GM12892 (cell line): Measurements from ENCODE around the gene UBR2.
"Not testable (repeated sequence)": the region's sequence is repeated elsewhere in the genome, so short reads cannot be mapped to it uniquely, and the experiment has no call there.

Source experiments
- DNase-seq: peaks from one replicate; pipeline ENCODE4 v3.0.0; 2011; ENCODE audit not compliant: insufficient read length
- FAIRE-seq: peaks from 2 replicates; lab custom pipeline; 2011; peaks lifted over from hg19 to GRCh38; lab: Jason Lieb, UNC
- POLR2A ChIP-seq: IDR thresholded peaks from 2 replicates; pipeline ENCODE4 v1.6.1; 2011; ENCODE audit warnings: low read depth, low read length, control low read depth
- POLR2AphosphoS5 ChIP-seq: IDR thresholded peaks from 2 replicates; pipeline ENCODE4 v1.6.1; 2011; ENCODE audit warnings: low read depth, low read length, control low read depth
- TAF1 ChIP-seq: IDR thresholded peaks from 2 replicates; pipeline ENCODE4 v1.6.1; 2011; ENCODE audit warnings: low read depth, mild to moderate bottlenecking, control low read depth, low read length, borderline replicate concordance

UBR2 gene

DNA sequence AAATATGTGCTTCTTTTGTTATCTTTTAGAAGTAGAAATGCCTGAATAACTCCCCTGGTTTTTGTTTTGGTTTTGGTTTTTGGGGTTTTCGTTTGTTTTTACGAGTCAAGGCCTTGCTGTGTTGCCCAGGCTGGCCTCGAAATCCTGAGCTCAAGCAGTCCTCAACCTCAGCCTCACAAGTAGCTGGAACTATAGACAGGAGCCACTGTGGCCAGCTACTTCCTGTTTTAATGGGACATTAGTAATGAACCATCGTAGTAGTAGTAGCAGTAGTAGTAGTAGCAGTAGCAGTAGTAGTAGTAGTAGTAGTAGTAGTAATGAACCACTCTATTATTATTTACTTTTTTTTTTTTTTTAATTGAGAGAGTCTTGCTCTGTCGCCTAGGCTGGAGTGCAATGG, 66.0 kb downstream of the UBR2 start:
- TF ChIP-seq TAF1: no peak
- no peak for TF ChIP-seq POLR2AphosphoS5
- TF ChIP-seq POLR2A: no peak
- FAIRE-seq (no peak), DNase-seq (no peak)

DNA sequence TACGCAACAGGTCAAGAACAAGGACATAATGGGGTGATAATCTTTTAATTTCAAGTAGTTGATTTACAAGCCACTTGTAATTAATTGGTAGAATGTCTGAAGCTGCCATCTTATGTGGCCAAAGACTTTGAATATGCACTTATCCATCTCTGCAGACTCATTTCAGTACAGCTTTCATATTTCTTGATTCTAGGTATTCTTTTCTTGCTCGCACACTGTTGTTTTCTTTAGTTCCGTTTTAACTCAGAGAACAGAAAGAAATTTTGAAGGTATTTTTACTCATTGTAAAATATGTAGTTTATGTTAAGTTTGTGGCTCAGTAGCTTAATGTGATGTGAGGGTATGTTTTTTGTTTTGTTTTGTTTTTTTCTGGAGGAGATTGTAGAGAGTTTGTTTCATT, 73.9 kb downstream of the UBR2 start:
- DNase-seq: no peak
- FAIRE-seq: no peak
- TF ChIP-seq TAF1 (no peak), POLR2A (no peak), POLR2AphosphoS5 (no peak)

DNA sequence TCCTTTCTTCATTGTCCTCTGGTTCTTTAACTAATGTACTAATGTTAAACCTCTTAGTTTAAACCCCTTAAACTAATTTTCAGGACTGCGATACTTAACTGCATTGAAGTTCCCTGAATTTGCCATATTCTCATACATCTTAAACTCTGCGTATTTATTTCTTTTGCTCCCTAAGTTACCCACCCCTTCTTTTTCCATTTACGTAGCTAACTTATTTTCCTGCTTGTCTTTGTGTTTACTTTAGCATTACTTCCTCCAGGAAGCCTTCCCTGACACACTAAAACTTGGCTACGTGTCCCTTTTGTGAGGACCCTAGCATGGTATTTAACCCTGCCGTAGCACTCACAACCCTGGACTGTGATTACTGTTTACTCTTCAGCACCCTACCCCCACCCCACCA, 79.0 kb downstream of the UBR2 start:
- FAIRE-seq (no peak), DNase-seq (no peak)
- no peak for TF ChIP-seq POLR2AphosphoS5
- TF ChIP-seq TAF1: no peak
- no peak for TF ChIP-seq POLR2A

DNA sequence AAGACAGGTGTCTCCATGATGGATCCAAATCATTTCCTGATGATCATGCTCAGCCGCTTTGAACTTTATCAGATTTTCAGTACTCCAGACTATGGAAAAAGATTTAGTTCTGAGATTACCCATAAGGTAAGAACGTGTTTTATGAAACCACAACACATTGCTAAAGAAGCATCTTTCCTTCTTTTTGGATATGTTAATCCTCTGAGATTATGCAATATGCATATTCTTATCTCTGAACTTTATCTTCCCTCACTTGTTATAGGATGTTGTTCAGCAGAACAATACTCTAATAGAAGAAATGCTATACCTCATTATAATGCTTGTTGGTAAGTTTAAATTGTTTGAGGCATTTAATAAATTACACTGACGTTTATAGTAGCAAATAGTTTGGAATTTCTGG, 80.4 kb downstream of the UBR2 start:
- no peak for TF ChIP-seq POLR2A
- DNase-seq (no peak), FAIRE-seq (peak; percentile 30)

DNA sequence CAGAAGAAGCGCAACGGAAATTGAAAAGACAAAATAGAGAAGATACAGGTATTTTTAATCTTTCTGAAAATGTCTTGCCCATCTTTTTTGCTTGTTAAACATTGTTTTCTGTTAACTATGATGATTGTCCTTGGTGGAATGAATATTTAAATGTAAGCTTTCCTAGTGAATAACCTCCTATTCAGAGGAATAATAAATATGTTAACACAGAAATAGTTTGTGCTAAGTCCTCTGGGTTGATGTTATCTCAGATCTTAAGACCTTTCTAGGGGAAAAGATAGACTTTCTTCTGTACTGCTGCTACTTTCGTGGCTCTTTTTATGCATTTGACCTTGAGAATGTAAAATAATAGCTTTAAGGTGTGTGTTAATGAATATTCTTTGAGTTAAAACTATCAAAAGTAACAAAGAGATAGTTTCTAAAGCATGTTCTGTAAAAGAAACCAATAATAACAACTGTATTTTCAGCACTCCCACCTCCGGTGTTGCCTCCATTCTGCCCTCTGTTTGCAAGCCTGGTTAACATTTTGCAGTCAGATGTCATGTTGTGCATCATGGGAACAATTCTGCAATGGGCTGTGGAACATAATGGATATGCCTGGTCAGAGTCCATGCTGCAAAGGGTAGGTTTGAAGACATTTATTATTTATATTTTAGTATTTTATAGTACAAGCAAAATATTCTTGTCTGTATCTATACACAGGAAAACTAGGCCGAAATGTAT, 88.4 kb downstream of the UBR2 start:
- FAIRE-seq: no peak
- DNase-seq: no peak
- TF ChIP-seq TAF1: no peak
- TF ChIP-seq POLR2AphosphoS5: no peak
- TF ChIP-seq POLR2A: no peak

DNA sequence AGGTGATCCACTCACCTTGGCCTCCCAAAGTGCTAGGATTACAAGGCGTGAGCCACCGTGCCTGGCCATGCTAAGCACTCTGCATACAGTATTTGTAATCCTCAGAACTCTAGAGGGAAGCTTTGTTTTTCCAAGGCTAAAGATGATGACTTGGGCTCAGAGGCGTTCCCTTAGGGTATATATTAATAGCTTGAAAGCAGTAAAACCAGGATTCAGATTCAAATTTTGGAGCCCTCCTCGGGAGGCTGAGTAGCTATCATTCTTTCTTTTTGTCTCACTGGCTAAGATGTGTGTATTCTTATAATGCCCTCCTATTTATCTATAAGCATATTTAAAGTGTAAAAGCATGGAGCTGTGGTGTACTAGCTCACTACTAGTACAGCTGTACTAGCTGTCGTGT, 90.0 kb downstream of the UBR2 start:
- TF ChIP-seq POLR2AphosphoS5 (no peak), TAF1 (no peak), POLR2A (no peak)
- DNase-seq: no peak
- FAIRE-seq: no peak

DNA sequence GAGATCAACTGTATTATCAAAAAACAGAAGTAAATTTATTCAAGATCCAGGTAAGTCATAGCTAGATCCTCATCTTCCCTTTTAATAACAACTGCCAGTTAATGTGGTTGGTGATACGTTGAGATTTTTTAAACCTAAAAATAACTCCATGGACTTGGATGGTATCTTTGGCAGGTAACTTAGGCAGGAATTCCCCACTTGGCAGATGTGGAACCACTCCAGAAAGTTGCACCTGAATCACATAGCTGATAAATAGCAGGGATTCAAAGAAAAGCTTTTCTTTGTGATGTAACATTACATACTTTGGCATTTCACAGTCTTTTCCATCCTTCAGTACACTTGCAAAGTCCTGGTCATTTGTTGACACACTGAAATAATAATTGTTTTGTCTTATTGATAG, 96.0 kb downstream of the UBR2 start:
- DNase-seq (no peak), FAIRE-seq (no peak)
- TF ChIP-seq POLR2AphosphoS5 (no peak), POLR2A (no peak), TAF1 (no peak)

DNA sequence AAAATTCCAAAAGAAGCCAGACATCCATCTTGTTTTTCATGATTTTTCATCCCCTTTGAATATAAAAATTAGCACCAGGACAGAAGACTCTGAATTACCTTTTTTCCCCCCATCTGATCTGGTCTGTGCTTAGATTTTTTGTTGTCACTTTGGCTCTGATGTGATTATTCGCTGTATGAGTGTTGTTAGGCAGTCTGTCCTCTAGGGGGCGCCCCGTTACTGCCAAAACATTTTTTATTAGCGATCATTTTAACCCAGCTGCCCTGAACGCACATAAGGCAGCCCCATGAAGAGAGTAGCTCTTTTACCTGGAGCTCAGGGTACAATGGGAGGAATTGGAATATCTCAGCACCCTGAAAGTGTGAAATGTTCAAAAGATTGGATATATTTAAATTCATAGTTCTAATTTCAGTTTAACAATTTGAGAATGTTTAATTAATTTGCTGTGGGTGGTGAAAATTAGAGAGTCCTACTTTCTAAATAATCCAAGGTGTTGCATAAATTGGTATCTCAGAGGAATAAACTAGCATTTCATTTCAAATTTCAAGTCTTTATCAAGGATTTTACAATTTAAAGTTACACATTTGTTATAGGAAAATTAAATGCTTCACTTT, 97.8 kb downstream of the UBR2 start:
- DNase-seq (peak; percentile 11), FAIRE-seq (peak; percentile 90)
- TF ChIP-seq TAF1 (no peak), POLR2AphosphoS5 (no peak), POLR2A (no peak)

DNA sequence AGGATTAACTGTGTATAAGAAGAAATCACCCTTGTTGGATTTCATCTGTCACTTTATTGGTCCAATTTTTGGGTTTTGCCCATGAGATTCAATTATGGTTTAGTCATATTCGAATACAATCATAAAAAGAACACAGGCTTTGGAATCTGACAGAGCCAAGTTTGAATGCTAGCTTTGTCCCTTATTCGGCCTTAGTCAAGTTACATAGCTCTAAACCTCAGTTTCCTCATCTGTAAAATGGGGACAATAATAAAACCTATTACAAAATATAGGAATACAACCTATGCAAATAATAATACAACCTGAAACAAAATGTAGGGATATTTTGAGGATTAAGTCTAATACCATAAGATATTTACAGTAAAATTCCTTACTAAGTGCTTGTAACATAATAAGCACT, 100.9 kb downstream of the UBR2 start:
- no peak for TF ChIP-seq POLR2AphosphoS5
- TF ChIP-seq POLR2A: no peak
- no peak for TF ChIP-seq TAF1
- FAIRE-seq (no peak), DNase-seq (no peak)

DNA sequence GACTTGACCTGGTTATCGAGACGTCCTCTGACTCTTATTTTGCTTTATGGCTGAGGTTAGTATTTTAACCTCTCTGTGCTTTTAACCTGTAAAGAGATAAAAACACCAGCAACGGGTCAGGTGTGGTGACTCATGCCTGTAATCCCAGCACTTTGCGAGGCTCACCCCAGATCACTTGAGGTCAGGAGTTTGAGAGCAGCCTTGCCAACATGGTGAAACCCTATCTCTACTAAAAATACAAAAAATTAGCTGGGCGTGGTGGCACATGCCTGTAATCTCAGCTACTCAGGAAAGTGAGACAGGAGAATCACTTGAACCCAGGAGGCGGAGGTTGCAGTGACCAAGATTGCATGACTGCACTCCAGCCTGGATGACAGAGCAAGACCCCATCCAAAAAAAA, 110.5 kb downstream of the UBR2 start:
- not testable (repeated sequence) for FAIRE-seq, DNase-seq

DNA sequence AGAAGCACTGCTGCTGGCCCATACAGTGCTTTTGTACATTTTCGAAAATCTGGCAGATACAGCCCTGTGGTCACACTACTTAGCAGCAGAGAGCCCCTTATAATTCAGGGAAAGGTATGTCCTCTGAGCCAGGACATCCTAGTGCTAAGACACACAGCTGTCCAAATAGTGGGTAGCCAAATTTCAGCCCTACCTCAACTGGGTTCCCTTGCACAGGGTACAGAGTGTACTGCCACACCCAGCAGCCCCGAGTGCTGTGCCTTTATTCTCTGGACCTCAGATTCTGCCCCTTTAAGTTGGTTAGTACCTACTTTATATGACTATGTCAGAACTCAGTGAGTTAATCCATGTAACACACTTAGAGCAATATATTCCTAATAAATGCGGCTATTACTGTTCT, 111.0 kb downstream of the UBR2 start:
- TF ChIP-seq POLR2AphosphoS5 (no peak), POLR2A (no peak), TAF1 (no peak)
- FAIRE-seq: no peak
- no peak for DNase-seq

DNA sequence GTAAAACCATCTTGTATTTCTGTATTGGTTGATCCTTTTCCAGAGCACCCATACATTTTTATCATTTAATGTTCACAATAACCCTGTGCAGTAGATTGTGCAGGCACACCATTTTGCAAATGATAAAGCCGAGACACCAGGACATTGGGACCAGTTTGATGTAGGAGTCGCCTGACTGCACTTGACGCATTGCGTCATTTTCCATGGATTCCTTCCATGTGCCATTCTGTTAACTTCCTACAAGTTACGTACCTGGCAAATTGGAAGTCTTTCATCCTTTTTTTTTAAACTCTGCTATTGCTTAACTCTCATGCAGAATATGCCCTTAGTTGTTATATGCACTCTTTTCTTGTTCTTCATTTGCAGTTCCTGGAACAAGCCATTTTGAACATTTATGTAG, 115.5 kb downstream of the UBR2 start:
- FAIRE-seq: no peak
- no peak for DNase-seq
- TF ChIP-seq TAF1 (no peak), POLR2AphosphoS5 (no peak), POLR2A (no peak)

DNA sequence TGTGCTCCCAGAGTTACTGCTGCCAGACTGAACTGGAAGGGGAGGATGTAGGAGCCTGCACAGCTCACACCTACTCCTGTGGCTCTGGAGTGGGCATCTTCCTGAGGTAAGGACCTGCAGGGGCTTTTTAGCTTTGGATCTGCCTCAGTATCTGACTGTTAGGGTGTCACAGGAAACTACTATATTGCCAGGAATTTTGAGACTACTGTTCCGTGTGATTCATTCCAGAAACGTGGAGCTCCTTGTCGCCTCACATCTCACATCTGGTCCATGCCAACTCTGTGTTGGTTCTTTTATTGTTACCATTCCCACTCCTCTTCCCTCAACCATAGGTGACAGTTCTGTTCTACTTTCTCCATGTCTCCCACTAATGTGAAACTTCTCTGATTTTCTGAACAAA, 124.5 kb downstream of the UBR2 start:
- FAIRE-seq (no peak), DNase-seq (no peak)
- no peak for TF ChIP-seq TAF1
- no peak for TF ChIP-seq POLR2A
